GM18870 (cell line): ENCODE measurements around the gene HK2.

Experiments
- ATAC-seq: cut with Tn5 transposase; IDR thresholded peaks from one replicate; pipeline ENCODE4 v1.9.1; 2021; ENCODE audit warnings: moderate library complexity; ENCODE audit not compliant: unreplicated experiment

HK2 gene

GRCh38 chr2:74930811-74931486 is 97.0 kb downstream of the HK2 start:
- no peak for ATAC-seq

- ATAC-seq, result no peak
These were observed 98.0 kb downstream of the HK2 start for GRCh38 chr2:74931940-74932339.

- no peak for ATAC-seq
These were observed 102.1 kb downstream of the HK2 start for GRCh38 chr2:74935975-74936391.

- ATAC-seq, result no peak
These were observed 103.4 kb downstream of the HK2 start for GRCh38 chr2:74937221-74937880.

GRCh38 chr2:74938264-74938663 is 104.3 kb downstream of the HK2 start:
- no peak for ATAC-seq

GRCh38 chr2:74939919-74940812 is 106.2 kb downstream of the HK2 start:
- ATAC-seq, result no peak

- ATAC-seq, result no peak
These were observed 107.4 kb downstream of the HK2 start for GRCh38 chr2:74941284-74941683.

GRCh38 chr2:74942263-74942662 is 108.3 kb downstream of the HK2 start:
- no peak for ATAC-seq
